ENCODE data around the gene PID1.

The PID1 gene, protein sequence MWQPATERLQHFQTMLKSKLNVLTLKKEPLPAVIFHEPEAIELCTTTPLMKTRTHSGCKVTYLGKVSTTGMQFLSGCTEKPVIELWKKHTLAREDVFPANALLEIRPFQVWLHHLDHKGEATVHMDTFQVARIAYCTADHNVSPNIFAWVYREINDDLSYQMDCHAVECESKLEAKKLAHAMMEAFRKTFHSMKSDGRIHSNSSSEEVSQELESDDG

GRCh38 chr2:229270551-229271410 is at the start of gene PID1:
PID1 (minus strand) TSS chr2:229271287; CDS start chr2:229271043, 244 bp downstream.
- DNase-seq: no peak

GRCh38 chr2:229319558-229319957 is 48.5 kb upstream of the PID1 start:
- DNase-seq: no peak

- DNase-seq: no peak
These were observed 43.0 kb upstream of the PID1 start for GRCh38 chr2:229314117-229314516.

DNA sequence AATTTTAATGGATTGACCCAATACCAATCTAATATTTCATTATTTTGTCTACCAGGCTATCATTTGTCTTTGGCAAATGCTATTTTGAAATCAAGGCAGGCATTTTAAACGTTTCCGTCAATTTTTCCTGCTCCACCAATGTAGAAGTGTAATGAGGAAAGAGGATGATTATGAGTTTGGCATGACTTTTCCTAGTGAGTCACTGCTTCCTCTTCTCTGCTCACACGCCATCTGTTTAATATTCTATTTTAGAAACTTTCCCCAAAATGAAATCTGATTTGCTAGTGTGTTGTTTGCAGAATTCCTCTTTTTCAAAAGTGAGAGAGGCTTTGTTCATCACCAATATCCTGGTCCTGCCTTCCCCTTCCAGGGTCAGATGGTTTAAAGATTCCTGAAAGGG is 42.5 kb upstream of the PID1 start:
- DNase-seq: no peak

DNA sequence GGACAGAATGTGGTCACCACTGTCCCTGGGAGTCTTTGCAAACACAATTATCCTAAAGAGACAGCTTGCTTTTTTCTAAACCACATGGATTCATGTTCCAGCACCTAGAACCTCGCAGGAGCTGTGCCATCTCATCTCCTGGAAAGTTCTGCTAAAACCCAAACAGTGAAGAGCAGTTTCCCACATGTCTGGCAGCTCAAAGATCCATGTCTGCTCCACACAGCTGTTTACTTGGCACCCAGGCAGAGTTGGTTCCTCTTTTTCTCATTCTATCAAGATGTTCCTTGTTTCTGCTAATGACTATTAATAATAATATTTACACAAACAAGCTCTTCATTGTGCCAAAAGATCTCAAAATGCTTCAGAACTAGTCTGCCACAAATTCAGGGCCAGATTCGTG is 30.1 kb upstream of the PID1 start:
- no peak for DNase-seq

- no peak for DNase-seq
These were observed 29.7 kb upstream of the PID1 start for GRCh38 chr2:229300790-229301189.

DNA sequence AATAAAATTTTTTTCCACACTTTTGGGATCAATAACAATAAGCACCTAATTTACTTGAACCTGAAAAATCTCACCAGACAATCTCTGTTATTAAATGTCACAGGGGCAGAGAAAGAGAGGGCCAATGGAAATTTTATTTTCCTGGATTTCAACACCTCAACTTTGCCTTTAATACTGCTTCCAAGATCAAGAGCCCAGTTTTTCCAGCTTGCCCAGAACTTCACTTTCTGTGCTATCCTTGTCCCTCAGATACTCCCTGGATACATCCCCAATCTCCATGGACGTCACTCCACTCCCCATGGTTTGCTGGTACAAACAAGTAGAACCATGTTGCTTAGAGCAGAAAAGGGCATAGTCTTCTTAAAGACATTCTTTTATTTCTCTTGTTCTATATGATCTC is 29.3 kb upstream of the PID1 start:
- no peak for DNase-seq

DNA sequence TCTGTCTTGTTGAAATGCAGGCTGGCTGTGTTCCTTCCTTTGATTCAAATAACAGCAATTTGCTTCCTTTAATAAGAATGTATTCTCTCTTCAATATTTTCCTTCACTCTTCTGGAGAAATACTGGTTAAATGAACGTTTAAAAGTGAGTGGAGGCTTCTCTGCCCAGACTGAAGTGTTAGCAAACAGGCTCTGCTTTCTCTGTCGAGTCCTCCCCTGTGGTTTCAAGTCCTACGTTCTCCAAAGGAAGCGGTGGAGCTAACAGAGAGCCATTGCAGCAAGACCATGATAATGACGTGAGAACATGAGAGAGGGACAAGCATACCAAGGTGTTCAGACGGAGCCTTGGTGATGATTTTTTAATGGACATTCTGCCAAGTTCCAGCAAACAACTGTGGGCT is 26.2 kb upstream of the PID1 start:
- no peak for DNase-seq

- no peak for DNase-seq
These were observed 25.4 kb upstream of the PID1 start for GRCh38 chr2:229296536-229296935.

DNA sequence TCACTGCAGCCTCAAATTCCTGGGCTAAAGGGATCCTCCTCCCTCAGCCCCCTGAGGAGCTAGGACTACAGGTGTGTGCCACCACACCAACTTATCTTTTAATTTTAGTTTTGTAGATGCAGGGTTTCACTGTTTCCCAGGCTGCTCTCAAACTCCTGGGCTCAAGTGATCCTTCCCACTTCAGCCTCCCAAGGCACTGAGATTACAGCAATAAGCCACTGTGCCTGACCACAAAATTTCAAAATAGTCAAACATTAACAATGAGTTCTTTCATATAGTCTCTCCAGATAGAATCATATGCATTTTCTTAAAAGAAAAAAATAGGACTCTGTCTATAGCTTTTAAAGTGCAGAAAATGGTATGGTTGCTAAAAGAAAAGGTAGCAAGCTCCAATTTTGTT is 24.9 kb upstream of the PID1 start:
- no peak for DNase-seq

DNA sequence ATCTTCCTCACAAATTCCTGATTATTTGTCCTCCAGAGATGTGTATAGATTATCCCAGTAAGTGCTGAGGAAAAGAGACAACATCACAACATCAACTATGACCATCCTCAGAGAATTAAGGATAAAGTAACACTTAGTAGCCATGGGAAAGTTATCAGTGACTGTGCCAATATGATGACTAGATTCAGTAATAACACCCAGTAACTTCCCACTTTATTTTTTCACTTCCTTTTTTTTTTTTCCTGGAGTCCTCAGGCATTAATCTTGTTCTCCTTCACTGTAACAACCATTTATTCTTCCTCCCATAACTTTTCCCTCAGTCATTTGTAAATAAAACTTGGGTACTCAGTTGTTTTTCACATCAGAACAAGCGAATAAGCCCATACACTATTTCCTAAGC is 16.7 kb upstream of the PID1 start:
- no peak for DNase-seq

DNA sequence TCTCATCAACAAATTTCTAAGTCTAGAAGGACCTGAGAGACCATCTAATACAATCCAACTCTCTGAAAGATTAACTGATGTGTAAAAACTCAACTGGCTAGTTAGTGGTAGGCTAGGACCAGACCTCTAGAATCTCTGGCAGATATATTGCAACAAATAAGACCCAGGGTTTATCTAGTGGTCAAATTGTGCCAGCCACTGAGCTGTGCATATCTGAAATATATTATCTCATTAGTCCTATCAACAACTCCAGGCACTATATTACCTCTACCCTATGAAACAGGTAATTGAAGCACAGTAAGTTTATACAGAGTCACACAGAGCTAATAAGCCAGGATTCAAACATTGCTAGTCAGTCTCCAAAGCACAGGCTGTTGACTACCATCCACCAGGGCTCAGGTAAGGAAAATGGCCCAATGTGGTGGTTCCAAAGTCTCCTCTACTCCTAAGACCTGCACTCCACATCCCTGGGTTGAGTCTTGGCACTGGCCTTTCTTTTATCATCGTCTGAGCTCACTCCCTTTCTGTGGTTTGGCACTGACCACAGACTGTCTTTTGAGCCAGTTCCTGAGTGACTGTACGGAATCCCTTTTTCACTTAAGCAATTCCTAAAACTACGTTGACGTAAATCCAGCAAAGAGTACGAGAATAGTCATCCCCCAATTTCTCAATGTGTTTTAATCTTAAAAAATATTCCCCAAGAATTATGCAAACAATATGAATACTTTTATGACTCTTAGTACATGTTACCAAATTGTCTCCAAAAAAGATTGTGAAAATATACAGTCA is 11.9 kb upstream of the PID1 start:
- DNase-seq: no peak

DNA sequence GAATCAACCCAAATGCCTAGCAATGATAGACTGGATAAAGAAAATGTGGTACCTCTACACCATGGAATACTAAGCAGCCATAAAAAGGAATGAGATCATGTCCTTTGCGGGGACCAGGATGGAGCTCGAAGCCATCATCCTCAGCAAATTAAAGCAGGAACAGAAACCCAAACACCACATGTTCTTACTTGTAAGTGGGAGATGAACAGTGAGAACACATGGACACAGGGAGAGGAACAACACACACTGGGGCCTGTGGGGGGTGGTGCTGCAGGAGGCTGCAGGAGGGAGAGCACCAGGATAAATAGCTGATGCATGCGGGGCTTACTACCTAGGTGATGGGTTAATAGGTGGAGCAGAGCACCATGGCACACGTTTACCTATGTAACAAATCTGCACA is 8.4 kb upstream of the PID1 start:
- no peak for DNase-seq

GRCh38 chr2:229275506-229275905 is 4.4 kb upstream of the PID1 start:
- no peak for DNase-seq

- peak; percentile 52 for DNase-seq
These were observed 2.7 kb upstream of the PID1 start for GRCh38 chr2:229273723-229274338.

DNA sequence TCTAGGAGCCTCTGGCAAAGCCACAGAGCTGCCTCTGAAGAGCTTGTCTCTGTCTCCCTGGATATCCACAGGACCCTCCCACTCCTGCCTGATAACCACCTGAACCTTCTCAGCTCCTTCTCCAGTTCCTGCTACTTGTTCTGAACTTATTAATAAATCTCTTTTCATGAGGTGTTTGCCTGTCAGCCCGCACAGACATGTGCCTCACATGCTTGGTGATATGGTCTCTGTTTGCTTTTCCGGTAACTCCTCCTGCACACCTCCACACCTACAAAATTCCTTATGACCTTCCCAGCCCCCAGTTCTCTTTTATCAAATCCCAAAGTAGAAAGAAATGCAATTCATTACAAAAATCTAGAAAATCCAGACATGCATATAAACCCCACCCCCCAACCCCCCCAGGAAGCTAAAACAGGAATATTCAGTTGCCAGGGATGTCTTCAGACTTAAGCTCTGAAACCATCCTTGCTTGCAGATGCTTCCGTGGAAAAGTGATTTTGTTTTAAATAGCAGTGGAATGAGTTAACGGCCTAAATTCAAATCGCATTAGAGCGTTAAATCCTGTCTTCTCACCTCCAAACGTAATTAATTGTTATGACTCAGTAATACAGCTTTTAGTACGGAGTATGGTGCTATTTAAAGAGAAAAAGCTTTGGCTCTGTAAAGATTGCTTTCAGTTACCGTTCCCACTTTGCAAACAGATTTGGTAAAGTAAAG is 2.1 kb upstream of the PID1 start:
- no peak for DNase-seq

- no peak for DNase-seq
These were observed 1.1 kb downstream of the PID1 start for GRCh38 chr2:229269941-229270340.

- DNase-seq: no peak
These were observed 1.9 kb downstream of the PID1 start for GRCh38 chr2:229269146-229269545.

GRCh38 chr2:229268626-229269025 is 2.5 kb downstream of the PID1 start:
- no peak for DNase-seq

- no peak for DNase-seq
These were observed 4.0 kb downstream of the PID1 start for GRCh38 chr2:229267080-229267479.

DNA sequence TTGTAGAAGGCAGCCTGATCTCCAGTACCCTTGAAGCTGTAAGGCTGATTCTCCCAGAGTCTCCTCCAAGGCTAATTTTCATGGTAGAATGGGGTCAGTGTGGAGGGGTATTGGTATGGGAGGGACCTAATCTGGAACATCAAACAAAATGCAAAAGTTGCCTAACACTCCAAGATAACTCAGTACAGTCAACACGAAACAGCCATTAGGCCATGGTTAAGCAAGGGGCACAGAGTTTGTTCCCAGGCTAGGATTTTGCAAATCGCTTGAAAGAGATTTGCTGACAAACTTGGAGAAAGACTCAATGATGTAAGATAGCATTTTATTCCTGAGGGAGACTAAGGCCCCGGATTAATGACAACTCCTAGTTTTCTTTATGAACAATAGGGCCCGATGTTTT is 5.4 kb downstream of the PID1 start:
- DNase-seq: no peak

DNA sequence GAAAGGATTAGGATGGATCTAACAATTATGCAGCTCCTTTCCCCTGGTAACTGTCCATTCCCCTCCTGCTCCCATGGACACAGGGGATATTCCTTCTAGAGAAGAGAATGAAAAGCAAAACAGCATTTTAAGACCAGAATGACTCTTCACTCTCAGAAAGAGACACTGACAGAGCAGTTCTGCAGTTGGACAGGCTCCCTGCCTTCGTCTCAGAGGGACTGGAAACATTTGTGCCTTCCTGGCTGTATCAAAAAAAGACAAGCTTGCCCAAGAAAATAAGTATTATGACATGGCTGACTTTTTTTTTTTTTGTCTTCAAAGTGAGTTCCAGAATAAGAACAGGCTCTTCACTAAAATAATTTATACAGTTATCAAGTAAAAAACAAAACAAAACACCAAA is 9.5 kb downstream of the PID1 start:
- no peak for DNase-seq

DNA sequence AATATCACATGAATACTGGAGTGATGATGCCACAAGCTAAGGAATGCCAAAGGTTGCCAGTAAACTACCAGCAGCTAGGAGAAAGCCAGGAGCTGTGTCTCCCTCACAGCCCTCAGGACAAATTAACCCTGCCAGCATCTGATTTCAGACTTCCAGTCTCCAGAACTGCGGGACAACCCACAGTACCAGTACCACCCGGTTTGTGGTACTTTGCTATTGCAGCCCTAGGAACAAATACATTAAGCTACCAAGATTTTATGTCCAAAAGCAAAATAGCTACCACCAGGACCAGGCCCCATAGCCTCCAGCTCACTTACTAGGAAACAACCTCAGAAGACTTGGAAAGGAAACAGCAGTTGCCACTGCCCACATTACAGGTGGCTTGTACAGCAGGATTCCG is 10.0 kb downstream of the PID1 start:
- DNase-seq: no peak

Measured in NCI-H1694 treated with DMSO at 0.1 percent for 48 hours (cell line).